Measurements from ENCODE around the gene MAP7D1.

MAP7D1 gene

DNA sequence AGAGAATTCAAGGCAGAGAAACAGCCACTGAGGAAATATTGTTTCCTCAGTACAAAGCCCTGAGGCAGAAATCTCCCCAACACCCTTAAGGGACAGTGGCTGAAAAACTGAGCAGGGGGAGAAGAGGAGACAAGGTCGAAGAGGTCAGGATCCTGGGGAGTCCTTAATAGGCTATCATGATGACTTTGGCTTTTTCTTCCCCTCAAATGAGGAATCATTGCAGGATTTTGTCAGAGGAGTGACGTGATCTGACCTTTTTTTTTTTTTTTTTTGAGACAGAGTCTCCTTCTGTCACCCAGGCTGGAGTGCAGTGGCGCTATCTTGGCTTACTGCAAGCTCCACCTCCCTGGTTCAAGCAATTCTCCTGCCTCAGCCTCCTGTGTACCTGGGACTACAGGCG is 10.2 kb downstream of the MAP7D1 start:
- DNase-seq (ENCODE audit: low read depth) = no peak
- TF ChIP-seq, protein P1, sequence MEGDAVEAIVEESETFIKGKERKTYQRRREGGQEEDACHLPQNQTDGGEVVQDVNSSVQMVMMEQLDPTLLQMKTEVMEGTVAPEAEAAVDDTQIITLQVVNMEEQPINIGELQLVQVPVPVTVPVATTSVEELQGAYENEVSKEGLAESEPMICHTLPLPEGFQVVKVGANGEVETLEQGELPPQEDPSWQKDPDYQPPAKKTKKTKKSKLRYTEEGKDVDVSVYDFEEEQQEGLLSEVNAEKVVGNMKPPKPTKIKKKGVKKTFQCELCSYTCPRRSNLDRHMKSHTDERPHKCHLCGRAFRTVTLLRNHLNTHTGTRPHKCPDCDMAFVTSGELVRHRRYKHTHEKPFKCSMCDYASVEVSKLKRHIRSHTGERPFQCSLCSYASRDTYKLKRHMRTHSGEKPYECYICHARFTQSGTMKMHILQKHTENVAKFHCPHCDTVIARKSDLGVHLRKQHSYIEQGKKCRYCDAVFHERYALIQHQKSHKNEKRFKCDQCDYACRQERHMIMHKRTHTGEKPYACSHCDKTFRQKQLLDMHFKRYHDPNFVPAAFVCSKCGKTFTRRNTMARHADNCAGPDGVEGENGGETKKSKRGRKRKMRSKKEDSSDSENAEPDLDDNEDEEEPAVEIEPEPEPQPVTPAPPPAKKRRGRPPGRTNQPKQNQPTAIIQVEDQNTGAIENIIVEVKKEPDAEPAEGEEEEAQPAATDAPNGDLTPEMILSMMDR (IDR thresholded peaks at IDR 0.05; ENCODE audit: control insufficient read depth, extremely low read depth, insufficient read depth) = no peak
- no peak overlapping the region for H3K4me3 ChIP-seq (ENCODE audit: low read depth, low read length)

- H3K4me3 ChIP-seq (ENCODE audit: low read depth, low read length) = no peak overlapping the region
- TF ChIP-seq, protein P1 (IDR thresholded peaks at IDR 0.05; ENCODE audit: control insufficient read depth, extremely low read depth, insufficient read depth) = no peak
- DNase-seq (ENCODE audit: low read depth) = no peak
Measured at GRCh38 chr1:36166938-36167905, 11.3 kb downstream of the MAP7D1 start.

DNA sequence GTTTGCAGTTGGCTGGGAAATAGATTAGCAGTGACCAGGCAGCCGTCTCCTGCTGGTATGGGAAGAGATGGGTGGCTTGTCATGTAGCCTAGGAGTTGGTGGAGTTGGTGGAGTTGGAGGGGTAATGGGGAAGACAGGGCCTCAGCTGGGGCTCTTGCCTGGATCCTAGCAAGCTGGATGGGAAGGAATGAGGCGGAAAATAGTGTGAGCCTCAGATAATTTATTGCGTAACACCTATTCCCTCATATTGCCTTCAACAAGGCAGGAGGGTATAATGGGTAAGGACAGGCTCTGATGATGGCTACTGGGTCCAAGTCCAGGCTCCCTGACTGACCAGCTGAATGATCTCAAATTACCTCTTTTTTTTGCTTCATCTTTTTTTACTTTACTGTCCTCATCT is 12.6 kb downstream of the MAP7D1 start:
- no peak for DNase-seq (ENCODE audit: low read depth)
- TF ChIP-seq, protein P1 (IDR thresholded peaks at IDR 0.05; ENCODE audit: control insufficient read depth, extremely low read depth, insufficient read depth) = no peak
- no peak overlapping the region for H3K4me3 ChIP-seq (ENCODE audit: low read depth, low read length)

DNA sequence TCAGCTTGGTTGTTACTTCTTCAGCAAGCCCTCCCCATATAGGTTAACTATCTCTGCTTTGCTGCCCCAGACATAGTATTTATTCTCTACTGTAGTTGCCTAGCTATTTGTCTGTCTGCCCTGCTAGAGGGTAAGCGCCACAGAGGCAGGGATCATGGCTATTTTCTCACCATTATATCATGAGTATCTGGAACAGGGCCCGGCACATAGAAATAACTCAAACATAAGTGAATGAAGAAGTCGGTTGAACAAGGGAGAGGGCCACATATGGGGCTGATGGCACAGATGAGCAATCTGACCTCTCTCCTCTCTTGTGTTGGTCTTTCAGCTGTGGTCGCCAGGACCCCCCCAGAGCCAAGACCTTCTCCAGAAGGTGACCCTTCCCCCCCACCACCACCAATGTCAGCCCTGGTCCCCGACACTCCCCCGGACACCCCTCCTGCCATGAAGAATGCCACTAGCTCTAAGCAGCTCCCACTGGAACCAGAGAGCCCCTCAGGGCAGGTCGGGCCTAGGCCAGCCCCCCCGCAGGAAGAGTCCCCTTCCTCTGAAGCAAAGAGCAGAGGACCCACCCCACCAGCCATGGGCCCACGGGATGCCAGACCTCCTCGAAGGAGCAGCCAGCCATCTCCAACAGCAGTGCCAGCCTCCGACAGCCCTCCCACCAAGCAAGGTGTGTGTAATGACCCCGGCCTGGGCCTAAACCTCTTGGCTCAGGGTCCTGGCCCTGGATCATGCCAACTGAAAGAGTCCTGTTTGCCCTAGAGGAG is 14.9 kb downstream of the MAP7D1 start:
- TF ChIP-seq, protein P1 (IDR thresholded peaks at IDR 0.05; ENCODE audit: control insufficient read depth, extremely low read depth, insufficient read depth) = no peak

DNA sequence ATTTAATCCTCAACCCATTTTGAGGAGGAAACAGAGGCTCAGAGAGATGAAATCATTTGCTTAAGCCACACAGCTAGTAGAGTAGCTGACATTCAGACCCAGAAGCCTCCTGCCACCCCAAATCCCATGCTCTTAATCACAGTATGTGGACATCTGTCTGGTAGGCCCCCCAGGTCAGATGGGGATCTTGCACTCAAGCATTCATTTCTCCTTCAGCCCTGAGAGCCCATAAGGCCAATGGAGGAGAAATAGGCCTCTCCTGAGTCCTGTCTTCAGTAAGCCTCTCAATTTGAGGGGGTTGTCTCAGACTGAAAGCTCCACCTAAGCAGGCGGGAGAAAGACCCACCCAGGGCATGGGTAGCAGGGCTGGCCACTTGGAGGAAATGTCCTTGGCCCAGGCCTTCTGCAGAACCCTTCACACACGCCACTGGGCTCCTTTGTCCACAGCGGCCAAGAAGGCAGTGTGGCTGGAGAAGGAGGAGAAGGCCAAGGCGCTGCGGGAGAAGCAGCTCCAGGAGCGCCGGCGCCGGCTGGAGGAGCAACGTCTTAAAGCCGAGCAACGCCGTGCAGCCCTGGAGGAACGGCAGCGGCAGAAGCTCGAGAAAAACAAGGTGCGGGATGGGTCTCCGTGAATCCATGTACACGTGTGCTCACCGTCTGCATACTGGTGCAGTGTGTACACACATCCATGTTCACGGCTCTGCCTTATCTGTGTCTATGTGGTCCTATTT is 16.2 kb downstream of the MAP7D1 start:
- TF ChIP-seq, protein P1 (IDR thresholded peaks at IDR 0.05; ENCODE audit: control insufficient read depth, extremely low read depth, insufficient read depth) = no peak
- no peak overlapping the region for H3K4me3 ChIP-seq (ENCODE audit: low read depth, low read length)
- no peak for DNase-seq (ENCODE audit: low read depth)

More for the DNA sequence above, 14.9 kb downstream of the MAP7D1 start:
- no peak overlapping the region for H3K4me3 ChIP-seq (ENCODE audit: low read depth, low read length)
- DNase-seq (ENCODE audit: low read depth) = no peak

DNA sequence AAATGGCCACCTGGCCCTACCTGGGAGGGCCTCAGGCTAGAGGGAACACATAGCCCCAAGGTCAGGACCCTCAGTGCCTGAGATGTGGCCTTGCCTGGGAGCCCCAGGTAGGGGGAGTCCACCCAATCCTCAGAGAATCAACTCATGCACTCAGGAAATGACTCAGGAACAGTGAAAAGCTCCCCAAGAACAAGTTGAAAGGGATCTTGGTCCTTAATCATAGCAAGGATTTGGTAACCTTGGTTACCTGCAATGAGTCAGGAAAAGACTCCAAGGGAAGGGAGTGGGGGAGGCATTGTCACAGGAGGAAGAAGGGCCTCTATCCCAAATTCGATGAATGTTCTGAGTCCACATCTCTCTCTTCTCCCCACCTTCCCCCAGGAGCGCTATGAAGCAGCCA is 17.0 kb downstream of the MAP7D1 start:
- H3K4me3 ChIP-seq (ENCODE audit: low read depth, low read length) = no peak overlapping the region
- DNase-seq (ENCODE audit: low read depth) = no peak
- TF ChIP-seq, protein P1 (IDR thresholded peaks at IDR 0.05; ENCODE audit: control insufficient read depth, extremely low read depth, insufficient read depth) = no peak

Measured in LNCaP clone FGC (cell line).